Liver (tissue), 9 donors: ENCODE results near the gene GATA6. TPM values are rescaled to one million over a fixed set of nuclear protein-coding genes. Genes with fewer than 3 reads are reported as not detected.
A peak's percentile ranks its signal among the peaks of the same experiment; 100 is the strongest.

Source experiments
- DNase-seq: peaks from one replicate; pipeline ENCODE4 v3.0.0-alpha.2; 2017; ENCODE audit warnings: low spot score
- H3K27ac ChIP-seq, 2 donors: one replicate each; pipeline ENCODE4 v1.7.0; 2013; ENCODE audit warnings: inconsistent platforms in 2 of 2, low read length in 2 of 2, control low read depth in 1 of 2, low read depth in 1 of 2, mild to moderate bottlenecking in 1 of 2
- H3K27me3 ChIP-seq, 4 donors: one replicate each; pipeline versions ENCODE4 v1.6.1 to v1.7.0; 2013; ENCODE audit warnings: low read length in 3 of 4, inconsistent platforms in 1 of 4, mild to moderate bottlenecking in 1 of 4, moderate library complexity in 1 of 4; ENCODE audit not compliant: control insufficient read depth in 4 of 4, insufficient read depth in 4 of 4
- H3K36me3 ChIP-seq, 4 donors: one replicate each; pipeline versions ENCODE4 v1.6.1 to v1.7.0; 2013; ENCODE audit warnings: low read length in 3 of 4, mild to moderate bottlenecking in 3 of 4, low read depth in 1 of 4, moderate library complexity in 1 of 4; ENCODE audit not compliant: control insufficient read depth in 4 of 4, insufficient read depth in 3 of 4
- H3K4me1 ChIP-seq, 4 donors: one replicate each; pipeline versions ENCODE4 v1.6.1 to v1.7.0; 2013; ENCODE audit warnings: low read length in 3 of 4, mild to moderate bottlenecking in 3 of 4, moderate library complexity in 1 of 4; ENCODE audit not compliant: control insufficient read depth in 4 of 4, insufficient read depth in 4 of 4
- H3K4me3 ChIP-seq, 3 donors: one replicate each; pipeline versions ENCODE4 v1.6.1 to v1.7.0; 2013; ENCODE audit warnings: low read length in 3 of 3, control low read depth in 1 of 3, low read depth in 1 of 3, mild to moderate bottlenecking in 1 of 3
- H3K9ac ChIP-seq, 2 donors: one replicate each; pipeline ENCODE4 v1.7.0; 2013; ENCODE audit warnings: low read length in 2 of 2, mild to moderate bottlenecking in 2 of 2, moderate library complexity in 2 of 2, control low read depth in 1 of 2, low read depth in 1 of 2
- H3K9me3 ChIP-seq, 4 donors: one replicate each; pipeline versions ENCODE4 v1.6.1 to v1.7.0; 2013; ENCODE audit warnings: low read length in 3 of 4; ENCODE audit not compliant: control insufficient read depth in 4 of 4
- ATF3 ChIP-seq: IDR thresholded peaks from 2 replicates; pipeline ENCODE4 v1.6.1; 2016; ENCODE audit warnings: antibody characterized with exemption
- EGR1 ChIP-seq, 2 donors: IDR thresholded peaks; 2 replicates each; pipeline ENCODE4 v1.6.1; 2016 to 2018; ENCODE audit warnings: antibody characterized with exemption in 2 of 2, low read depth in 2 of 2
- FOXA1 ChIP-seq: IDR thresholded peaks from 2 replicates; pipeline ENCODE4 v1.6.1; 2016; ENCODE audit warnings: antibody characterized with exemption
- FOXA2 ChIP-seq: IDR thresholded peaks from 2 replicates; pipeline ENCODE4 v1.6.1; 2016; ENCODE audit warnings: antibody characterized with exemption
- GABPA ChIP-seq, 2 donors: IDR thresholded peaks in 1 of 2; conservative IDR thresholded peaks in 1 of 2; 2 replicates each; pipeline ENCODE4 v1.6.1; 2016; ENCODE audit warnings: antibody characterized with exemption in 2 of 2, mild to moderate bottlenecking in 1 of 2, moderate library complexity in 1 of 2
- HNF4A ChIP-seq, 2 donors: conservative IDR thresholded peaks; 2 replicates each; pipeline ENCODE4 v1.6.1; 2016; ENCODE audit warnings: antibody characterized with exemption in 2 of 2, mild to moderate bottlenecking in 2 of 2
- HNF4G ChIP-seq: IDR thresholded peaks from 2 replicates; pipeline ENCODE4 v1.6.1; 2016; ENCODE audit warnings: antibody characterized with exemption
- JUND ChIP-seq, 2 donors: IDR thresholded peaks; 2 replicates each; pipeline ENCODE4 v1.6.1; 2016; ENCODE audit warnings: antibody characterized with exemption in 2 of 2
- NR2F2 ChIP-seq: IDR thresholded peaks from 2 replicates; pipeline ENCODE4 v1.6.1; 2016; ENCODE audit warnings: antibody characterized with exemption
- RAD21 ChIP-seq, 2 donors: IDR thresholded peaks; 2 replicates each; pipeline ENCODE4 v1.6.1; 2016; ENCODE audit warnings: antibody characterized with exemption in 2 of 2, mild to moderate bottlenecking in 2 of 2
- REST ChIP-seq: IDR thresholded peaks from 2 replicates; pipeline ENCODE4 v1.6.1; 2016; ENCODE audit warnings: antibody characterized with exemption, mild to moderate bottlenecking
- RXRA ChIP-seq, 2 donors: IDR thresholded peaks; 2 replicates each; pipeline ENCODE4 v1.6.1; 2017 to 2018; ENCODE audit warnings: antibody characterized with exemption in 2 of 2, mild to moderate bottlenecking in 1 of 2
- SP1 ChIP-seq: IDR thresholded peaks from 2 replicates; pipeline ENCODE4 v1.6.1; 2018; ENCODE audit warnings: antibody characterized with exemption, mild to moderate bottlenecking
- TAF1 ChIP-seq: conservative IDR thresholded peaks from 2 replicates; pipeline ENCODE4 v1.6.1; 2016; ENCODE audit warnings: antibody characterized with exemption, mild to moderate bottlenecking
- YY1 ChIP-seq: IDR thresholded peaks from 2 replicates; pipeline ENCODE4 v1.6.1; 2016; ENCODE audit warnings: antibody characterized with exemption, mild to moderate bottlenecking
- ZBTB33 ChIP-seq: IDR thresholded peaks from 2 replicates; pipeline ENCODE4 v1.6.1; 2016; ENCODE audit warnings: antibody characterized with exemption
- whole genome bisulfite sequencing: extraction: QIAGEN DNeasy Blood & Tissue Kit; methylation state at CpG from one replicate; pipeline ENCODE4 v1.1.7; 2013; 5-methylcytosine and 5-hydroxymethylcytosine counted together
- polyA plus RNA-seq, 2 donors: library from polyadenylated mRNA; stranded (reverse) in 1 of 2; unstranded in 1 of 2; fragments of 200-250 nt in 1 of 2; fragments of >200 nt in 1 of 2; fragmentation: Nextera tagmentation in 1 of 2; extraction: Ambion mirVana in 1 of 2; gene quantifications; one replicate each; pipeline versions ENCODE4 v1.2.1 to v1.2.3, GENCODE V29; 2013 to 2015
- total RNA-seq, 2 donors: library from RNA; depleted of rRNA; stranded (reverse); fragments of >200 nt; gene quantifications; one replicate each; pipeline ENCODE4 v1.2.3, GENCODE V29; 2014
- TF ChIP-seq, protein P1 (sequence below): IDR thresholded peaks from 2 replicates; pipeline ENCODE4 v1.6.1; 2016; ENCODE audit warnings: antibody characterized with exemption
- TF ChIP-seq, protein P2 (sequence below): fragments of 150-350 bp; IDR thresholded peaks from 2 replicates; pipeline ENCODE4 v1.5.1; 2017; ENCODE audit warnings: improper control_type of control experiment, low read depth, low read length; ENCODE audit not compliant: missing input control
- donor health status: healthy.
- donor health status: healthy.
- donor health status: healthy.
- donor health status: healthy.
- donor health status: healthy.

The GATA6 gene
- 1 to 10 TPM; 3.5 to 6.6 TPM for total RNA-seq
- polyA plus RNA-seq = 1 to 10 TPM; 1.8 to 6.2 TPM

DNA sequence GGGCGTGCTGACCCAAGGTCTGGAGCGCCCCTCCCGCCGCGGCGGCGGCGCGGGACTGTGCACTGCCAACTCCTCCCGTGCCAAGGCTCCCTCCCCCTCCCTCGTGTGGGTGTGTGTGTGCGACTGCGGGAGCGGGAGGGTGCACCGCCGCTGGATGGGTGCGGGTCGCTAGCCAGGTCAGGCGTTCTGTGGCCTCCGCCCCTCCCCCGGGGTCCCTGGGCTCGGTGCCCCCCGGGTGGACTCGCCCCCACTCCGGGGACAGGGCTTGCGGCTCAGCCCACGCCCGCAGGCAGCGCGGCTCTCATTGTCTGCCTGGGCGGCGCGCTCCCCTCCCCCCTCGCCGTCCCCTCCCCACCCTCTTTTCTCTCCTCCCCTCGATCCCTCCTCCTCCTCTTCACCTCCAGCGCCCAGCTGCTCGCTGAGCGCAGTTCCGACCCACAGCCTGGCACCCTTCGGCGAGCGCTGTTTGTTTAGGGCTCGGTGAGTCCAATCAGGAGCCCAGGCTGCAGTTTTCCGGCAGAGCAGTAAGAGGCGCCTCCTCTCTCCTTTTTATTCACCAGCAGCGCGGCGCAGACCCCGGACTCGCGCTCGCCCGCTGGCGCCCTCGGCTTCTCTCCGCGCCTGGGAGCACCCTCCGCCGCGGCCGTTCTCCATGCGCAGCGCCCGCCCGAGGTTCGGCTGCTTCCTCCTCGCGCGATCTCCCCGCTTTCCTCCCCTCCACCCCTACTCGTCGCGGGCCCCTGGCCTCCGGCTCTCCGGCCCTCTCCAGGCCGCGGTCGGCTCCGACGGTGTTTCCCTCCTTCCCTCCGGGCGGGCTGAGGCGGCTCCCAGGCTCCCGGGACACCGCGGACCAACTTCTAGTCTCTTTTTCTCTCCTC, at the start of gene GATA6:
GATA6 (plus strand) TSS at position 579 of the 878 bp plus-strand sequence. CDS start 1,556 bp downstream, outside the sequence.
- Histone ChIP-seq H3K4me3 (peak within 1 kb of the TSS; percentile 89 to 96 (median 92)), H3K4me1 (peaks cover 13 to 42% (median 23%) of the 10 kb centered on the region in 4 donors), H3K9me3 (no peaks in the 10 kb centered on the region), H3K27me3 (no peaks in the 10 kb centered on the region), H3K9ac (peak within 1 kb of the TSS; percentile 85 to 95), H3K36me3 (peaks cover 0 to 7% (median 0%) of the 10 kb centered on the region in 4 donors), H3K27ac (peak within 1 kb of the TSS; percentile 95 to 100)
- TF ChIP-seq REST = peak; percentile 92
- peak; percentile 72 for TF ChIP-seq FOXA1
- peak; percentile 95 for TF ChIP-seq TAF1
- no peak for TF ChIP-seq EGR1 (IDR thresholded peaks at IDR 0.05; ENCODE audit: low read depth in 2 of 2)
- TF ChIP-seq, protein P1, sequence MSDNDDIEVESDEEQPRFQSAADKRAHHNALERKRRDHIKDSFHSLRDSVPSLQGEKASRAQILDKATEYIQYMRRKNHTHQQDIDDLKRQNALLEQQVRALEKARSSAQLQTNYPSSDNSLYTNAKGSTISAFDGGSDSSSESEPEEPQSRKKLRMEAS = no peak
- peak; percentile 64 for TF ChIP-seq FOXA2
- TF ChIP-seq RAD21 (IDR thresholded peaks at IDR 0.05) = peak; percentile 70 to 73
- no peak for TF ChIP-seq ZBTB33
- peak; percentile 77 for TF ChIP-seq SP1
- TF ChIP-seq NR2F2 = no peak
- peak; percentile 68 for TF ChIP-seq YY1
- TF ChIP-seq ATF3 = no peak
- no peak for TF ChIP-seq HNF4G
- peak; percentile 28 to 43 for TF ChIP-seq HNF4A (conservative IDR thresholded peaks at IDR 0.05)
- no peak for TF ChIP-seq JUND (IDR thresholded peaks at IDR 0.05)
- TF ChIP-seq RXRA (IDR thresholded peaks at IDR 0.05) = peak; percentile 21 to 53
- TF ChIP-seq GABPA (IDR thresholded peaks at IDR 0.05 in 1 of 2, conservative IDR thresholded peaks at IDR 0.05 in 1 of 2) = no peak
- TF ChIP-seq, protein P2, sequence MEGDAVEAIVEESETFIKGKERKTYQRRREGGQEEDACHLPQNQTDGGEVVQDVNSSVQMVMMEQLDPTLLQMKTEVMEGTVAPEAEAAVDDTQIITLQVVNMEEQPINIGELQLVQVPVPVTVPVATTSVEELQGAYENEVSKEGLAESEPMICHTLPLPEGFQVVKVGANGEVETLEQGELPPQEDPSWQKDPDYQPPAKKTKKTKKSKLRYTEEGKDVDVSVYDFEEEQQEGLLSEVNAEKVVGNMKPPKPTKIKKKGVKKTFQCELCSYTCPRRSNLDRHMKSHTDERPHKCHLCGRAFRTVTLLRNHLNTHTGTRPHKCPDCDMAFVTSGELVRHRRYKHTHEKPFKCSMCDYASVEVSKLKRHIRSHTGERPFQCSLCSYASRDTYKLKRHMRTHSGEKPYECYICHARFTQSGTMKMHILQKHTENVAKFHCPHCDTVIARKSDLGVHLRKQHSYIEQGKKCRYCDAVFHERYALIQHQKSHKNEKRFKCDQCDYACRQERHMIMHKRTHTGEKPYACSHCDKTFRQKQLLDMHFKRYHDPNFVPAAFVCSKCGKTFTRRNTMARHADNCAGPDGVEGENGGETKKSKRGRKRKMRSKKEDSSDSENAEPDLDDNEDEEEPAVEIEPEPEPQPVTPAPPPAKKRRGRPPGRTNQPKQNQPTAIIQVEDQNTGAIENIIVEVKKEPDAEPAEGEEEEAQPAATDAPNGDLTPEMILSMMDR = peak; percentile 31
- DNase-seq = peak; percentile 76
- WGBS = under 1% methylated on average over 87 of the region's 87 CpGs
